MM.1S (cell line): ENCODE results near the gene MTM1.

Experiments used
- DNase-seq: peaks from one replicate; pipeline ENCODE4 v3.0.0-alpha.2; 2015
- H2AFZ ChIP-seq: fragments of 300-600 bp; sonication (generic); 2 replicates; pipeline ENCODE4 v1.6.0; 2016; ENCODE audit warnings: antibody characterized with exemption, low read length
- H3F3A ChIP-seq: fragments of 300-600 bp; sonication (generic); 2 replicates; pipeline ENCODE4 v1.6.1; 2016; ENCODE audit warnings: mild to moderate bottlenecking, antibody characterized with exemption, low read length, moderate library complexity, mixed read lengths; ENCODE audit not compliant: insufficient read depth
- H3K27ac ChIP-seq: fragments of 300-600 bp; sonication (generic); 2 replicates; pipeline ENCODE4 v1.5.1; 2016; ENCODE audit warnings: mild to moderate bottlenecking, low read length
- H3K27me3 ChIP-seq: fragments of 300-600 bp; sonication (generic); replicated peaks from 2 replicates; pipeline ENCODE4 v1.6.0; 2016; ENCODE audit warnings: low read length; ENCODE audit not compliant: insufficient read depth
- H3K36me3 ChIP-seq: fragments of 300-600 bp; sonication (generic); replicated peaks from 2 replicates; pipeline ENCODE4 v1.6.1; 2016; ENCODE audit warnings: mild to moderate bottlenecking, low read length, mixed read lengths; ENCODE audit not compliant: insufficient read depth
- H3K4me1 ChIP-seq: fragments of 300-600 bp; sonication (generic); 2 replicates; pipeline ENCODE4 v1.6.1; 2016; ENCODE audit warnings: low read length, mixed read lengths
- H3K4me2 ChIP-seq: fragments of 300-600 bp; sonication (generic); 2 replicates; pipeline ENCODE4 v1.6.0; 2016; ENCODE audit warnings: low read depth, low read length
- H3K4me3 ChIP-seq: fragments of 300-600 bp; sonication (generic); 2 replicates; pipeline ENCODE4 v1.5.1; 2016; ENCODE audit warnings: low read length, mixed read lengths
- H3K79me2 ChIP-seq: fragments of 300-600 bp; sonication (generic); 2 replicates; pipeline ENCODE4 v1.6.1; 2016; ENCODE audit warnings: mixed run types, low read length, mixed read lengths
- H3K9ac ChIP-seq: fragments of 300-600 bp; sonication (generic); 2 replicates; pipeline ENCODE4 v1.6.1; 2016; ENCODE audit warnings: low read length, mixed read lengths
- H3K9me2 ChIP-seq: fragments of 300-600 bp; sonication (generic); replicated peaks from 2 replicates; pipeline ENCODE4 v1.6.1; 2016; ENCODE audit warnings: mild to moderate bottlenecking, low read length, mixed read lengths; ENCODE audit not compliant: insufficient read depth
- H3K9me3 ChIP-seq: fragments of 300-600 bp; sonication (generic); replicated peaks from 2 replicates; pipeline ENCODE4 v1.6.1; 2016; ENCODE audit warnings: mild to moderate bottlenecking, low read length, mixed read lengths; ENCODE audit not compliant: insufficient read depth
- H4K20me1 ChIP-seq: fragments of 300-600 bp; sonication (generic); 2 replicates; pipeline ENCODE4 v1.6.1; 2016; ENCODE audit warnings: mild to moderate bottlenecking, low read length, moderate library complexity, mixed read lengths; ENCODE audit not compliant: insufficient read depth
- CTCF ChIP-seq: fragments of 300-600 bp; sonication (generic); IDR thresholded peaks from 2 replicates; pipeline ENCODE4 v1.5.1; 2016; ENCODE audit warnings: antibody characterized with exemption, low read length, mixed read lengths
- EZH2 ChIP-seq: fragments of 300-600 bp; sonication (generic); optimal IDR thresholded peaks from 2 replicates; pipeline ENCODE3; 2017; ENCODE audit warnings: low read depth, mild to moderate bottlenecking, antibody characterized with exemption, low read length, mixed read lengths
- EZH2phosphoT487 ChIP-seq: fragments of 300-600 bp; sonication (generic); IDR thresholded peaks from 2 replicates; pipeline ENCODE4 v1.6.1; 2018; ENCODE audit warnings: antibody characterized with exemption, low read length

MTM1 gene

GRCh38 chrX:150548251-150548650 is 20.2 kb upstream of the MTM1 start:
- no peaks in the 10 kb centered on the region for H3K4me1 ChIP-seq
- no peaks in the 10 kb centered on the region for H3K9me3 ChIP-seq
- peak overlapping the region; percentile 68; the same call in 1 of the 2 replicates for H3K4me2 ChIP-seq
- no peaks in the 10 kb centered on the region for H3K79me2 ChIP-seq
- H3K27me3 ChIP-seq: no peaks in the 10 kb centered on the region
- no peaks in the 10 kb centered on the region for H3K36me3 ChIP-seq
- peak overlapping the region; percentile 86 for H2AFZ ChIP-seq
- H3F3A ChIP-seq: no peaks in the 10 kb centered on the region
- no peak overlapping the region for H3K9ac ChIP-seq
- no peaks in the 10 kb centered on the region for H4K20me1 ChIP-seq
- no peaks in the 10 kb centered on the region for H3K9me2 ChIP-seq
- DNase-seq: no peak
- H3K27ac ChIP-seq: no peak overlapping the region
- TF ChIP-seq EZH2 (no peak), CTCF (no peak), EZH2phosphoT487 (no peak)
- no peak overlapping the region for H3K4me3 ChIP-seq

- no peaks in the 10 kb centered on the region for H3K9me2 ChIP-seq
- H3F3A ChIP-seq: no peaks in the 10 kb centered on the region
- H3K27me3 ChIP-seq: no peaks in the 10 kb centered on the region
- H2AFZ ChIP-seq: no peak overlapping the region
- no peak for DNase-seq
- H3K4me1 ChIP-seq: no peaks in the 10 kb centered on the region
- TF ChIP-seq CTCF (no peak), EZH2 (no peak), EZH2phosphoT487 (no peak)
- no peak overlapping the region for H3K9ac ChIP-seq
- no peaks in the 10 kb centered on the region for H3K79me2 ChIP-seq
- H3K4me2 ChIP-seq: no peak overlapping the region
- H3K36me3 ChIP-seq: no peaks in the 10 kb centered on the region
- H3K4me3 ChIP-seq: no peak overlapping the region
- no peaks in the 10 kb centered on the region for H3K9me3 ChIP-seq
- no peak overlapping the region for H3K27ac ChIP-seq
- H4K20me1 ChIP-seq: no peaks in the 10 kb centered on the region
Observed at GRCh38 chrX:150548684-150549083, 19.7 kb upstream of the MTM1 start.

GRCh38 chrX:150551963-150552362 is 16.5 kb upstream of the MTM1 start:
- no peak overlapping the region for H3K9ac ChIP-seq
- H3K9me3 ChIP-seq: no peaks in the 10 kb centered on the region
- H3K4me1 ChIP-seq: no peaks in the 10 kb centered on the region
- H3K27me3 ChIP-seq: no peaks in the 10 kb centered on the region
- H3K36me3 ChIP-seq: no peaks in the 10 kb centered on the region
- no peaks in the 10 kb centered on the region for H3F3A ChIP-seq
- no peak overlapping the region for H2AFZ ChIP-seq
- no peak for DNase-seq
- H3K9me2 ChIP-seq: no peaks in the 10 kb centered on the region
- H3K4me2 ChIP-seq: no peak overlapping the region
- H3K79me2 ChIP-seq: no peaks in the 10 kb centered on the region
- H3K4me3 ChIP-seq: no peak overlapping the region
- TF ChIP-seq EZH2: no peak
- no peak for TF ChIP-seq EZH2phosphoT487
- TF ChIP-seq CTCF: no peak
- no peaks in the 10 kb centered on the region for H4K20me1 ChIP-seq
- H3K27ac ChIP-seq: no peak overlapping the region
